Measurements from ENCODE around the gene LMBRD2. TPM values are rescaled to one million over a fixed set of nuclear protein-coding genes. Genes with fewer than 3 reads are reported as not detected.
"Not testable (repeated sequence)": the region's sequence is repeated elsewhere in the genome, so short reads cannot be mapped to it uniquely, and the experiment has no call there.

The LMBRD2 gene
- total RNA-seq, 1 experiment from 2014 or later, result 14.2 TPM

DNA sequence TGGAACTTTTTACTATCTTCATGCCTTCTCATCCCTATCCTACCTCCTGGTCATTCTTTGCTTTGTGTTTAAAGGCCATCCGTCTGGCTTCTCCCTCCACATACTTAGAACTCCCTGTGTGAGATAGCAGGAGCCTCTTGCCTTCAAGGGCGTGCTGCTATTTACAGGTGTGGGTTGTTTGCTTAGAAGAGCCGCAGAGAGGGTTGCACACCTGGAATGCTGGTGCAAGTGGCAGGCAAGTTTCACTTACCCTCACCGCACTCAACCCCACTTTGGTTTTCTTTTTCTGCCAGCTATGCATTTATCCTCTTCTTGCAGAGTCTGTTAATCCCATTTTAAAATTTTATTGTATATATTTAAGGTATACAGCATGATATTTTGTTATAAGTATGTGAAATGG is 12.8 kb upstream of the LMBRD2 start:
- in situ Hi-C loops (cut with HindIII; ENCODE audit: low sequenced_read_pairs), result no loop called here
- DNase-seq (ENCODE audit: low spot score), result no peak

GRCh38 chr5:36162810-36163486 is 11.3 kb upstream of the LMBRD2 start:
- no peak for DNase-seq (ENCODE audit: low spot score)
- in situ Hi-C loops (cut with HindIII; ENCODE audit: low sequenced_read_pairs), result no loop called here

GRCh38 chr5:36161361-36161760 is 9.7 kb upstream of the LMBRD2 start:
- in situ Hi-C loops (cut with HindIII; ENCODE audit: low sequenced_read_pairs), result no loop called here
- no peak for DNase-seq (ENCODE audit: low spot score)

GRCh38 chr5:36160617-36161016 is 8.9 kb upstream of the LMBRD2 start:
- in situ Hi-C loops (cut with HindIII; ENCODE audit: low sequenced_read_pairs), result no loop called here
- DNase-seq (ENCODE audit: low spot score), result no peak

GRCh38 chr5:36158144-36158543 is 6.5 kb upstream of the LMBRD2 start:
- in situ Hi-C loops (cut with HindIII; ENCODE audit: low sequenced_read_pairs), result no loop called here
- no peak for DNase-seq (ENCODE audit: low spot score)

DNA sequence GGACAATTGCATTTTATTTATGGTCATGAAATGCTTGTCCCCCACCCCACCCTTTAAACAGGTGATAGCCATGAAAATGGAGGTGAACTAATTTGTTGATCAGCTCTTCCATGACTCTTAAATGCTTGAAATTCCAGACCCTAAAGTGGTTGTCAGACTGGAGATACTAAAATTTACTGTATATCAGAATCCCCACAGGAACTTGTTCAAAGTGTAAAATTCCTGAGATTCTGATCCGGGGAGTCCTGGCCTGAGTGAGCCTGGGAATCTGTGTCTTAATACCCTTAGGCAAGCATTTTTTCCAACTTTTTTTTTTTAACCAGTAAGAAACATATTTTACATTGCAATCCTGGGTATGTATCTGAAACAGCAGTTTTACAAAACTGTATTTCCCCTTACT is 4.9 kb upstream of the LMBRD2 start:
- in situ Hi-C loops (cut with HindIII; ENCODE audit: low sequenced_read_pairs), result no loop called here
- no peak for DNase-seq (ENCODE audit: low spot score)

DNA sequence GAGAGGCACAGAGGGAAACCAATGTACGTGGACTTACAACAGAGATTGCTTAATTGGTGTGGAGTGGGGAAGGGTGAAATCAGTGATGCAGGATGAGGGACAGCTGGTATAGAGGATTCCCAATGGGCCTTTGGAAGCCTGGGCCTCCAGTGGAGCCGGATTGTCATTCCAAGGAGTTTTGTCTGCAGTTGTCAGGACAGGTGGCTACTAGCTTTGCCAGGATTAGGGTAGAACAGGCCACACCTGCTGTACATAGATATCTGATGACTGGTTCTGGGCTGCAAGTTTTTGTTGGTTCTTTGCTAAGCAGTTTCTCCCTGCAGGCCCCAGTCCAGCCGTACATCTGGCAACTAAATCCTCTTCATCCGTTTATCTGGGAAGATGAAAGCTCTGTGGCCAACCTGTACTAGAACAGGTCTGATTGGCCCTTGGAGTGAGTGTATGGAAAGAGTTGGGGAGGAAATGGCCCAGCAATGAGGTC is 4.5 kb upstream of the LMBRD2 start:
- in situ Hi-C loops (cut with HindIII; ENCODE audit: low sequenced_read_pairs), result no loop called here
- DNase-seq (ENCODE audit: low spot score), result peak; percentile 21

GRCh38 chr5:36155291-36155690 is 3.6 kb upstream of the LMBRD2 start:
- DNase-seq (ENCODE audit: low spot score), result no peak
- in situ Hi-C loops (cut with HindIII; ENCODE audit: low sequenced_read_pairs), result no loop called here

- no peak for DNase-seq (ENCODE audit: low spot score)
- in situ Hi-C loops (cut with HindIII; ENCODE audit: low sequenced_read_pairs), result no loop called here
Observed at GRCh38 chr5:36153726-36154125, 2.0 kb upstream of the LMBRD2 start.

DNA sequence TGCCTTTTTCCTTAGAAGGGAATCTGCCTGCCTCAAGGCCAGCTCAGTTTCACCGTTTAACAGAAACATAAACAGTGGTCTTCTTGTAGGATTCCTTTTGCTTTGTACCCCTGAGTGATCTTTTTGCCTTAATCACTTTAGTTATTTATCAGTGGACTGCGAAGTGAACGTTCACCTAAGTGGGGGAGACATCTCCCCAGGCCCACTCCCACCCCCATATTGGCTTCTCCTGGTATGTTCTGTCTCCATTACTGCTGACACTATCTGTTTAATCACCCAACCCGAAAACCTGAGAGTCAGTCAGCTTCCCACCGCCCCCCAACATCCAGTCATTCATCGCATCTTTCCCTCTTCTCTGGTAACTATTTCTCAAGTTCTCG is 1.6 kb upstream of the LMBRD2 start:
- in situ Hi-C loops (cut with HindIII; ENCODE audit: low sequenced_read_pairs), result no loop called here
- no peak for DNase-seq (ENCODE audit: low spot score)

- DNase-seq (ENCODE audit: low spot score), result peak; percentile 51
Observed at GRCh38 chr5:36152324-36153297, 924 bp upstream of the LMBRD2 start.

DNA sequence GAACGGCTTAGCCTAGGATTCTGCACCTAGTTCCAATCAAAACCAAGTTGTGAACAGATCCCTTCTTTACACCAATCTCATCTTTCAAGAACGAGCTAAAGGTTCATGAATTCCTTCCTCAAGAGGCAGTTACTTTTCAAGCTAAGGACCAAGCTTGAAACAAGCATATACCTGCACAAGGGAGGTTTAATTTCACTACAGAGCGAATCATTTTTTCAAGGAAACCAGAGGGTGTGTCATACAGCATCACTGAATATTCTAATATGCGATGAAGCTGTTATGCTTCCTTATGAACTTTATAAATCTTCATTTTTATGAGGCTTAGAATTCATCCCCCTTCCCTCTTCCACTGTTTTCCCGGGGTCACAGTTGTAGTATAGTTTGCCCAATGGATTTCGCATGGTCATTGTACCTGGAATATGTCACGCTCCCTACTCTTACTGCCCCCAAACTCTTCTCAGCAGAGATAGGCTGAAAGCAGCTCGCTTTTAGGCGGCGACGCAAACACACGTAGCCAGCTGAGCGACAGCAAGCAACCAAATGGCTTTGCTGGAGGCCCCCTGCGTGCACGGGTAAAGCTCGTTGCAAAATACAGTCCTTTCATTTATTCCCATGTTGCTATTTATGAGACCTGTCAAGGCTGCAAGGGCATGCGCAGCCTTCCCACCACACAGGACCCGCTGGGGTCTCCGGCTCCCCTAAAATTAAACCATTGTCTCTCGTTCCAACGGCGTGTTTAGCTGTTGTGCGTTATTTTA is 832 bp downstream of the LMBRD2 start:
- in situ Hi-C loops (cut with HindIII; ENCODE audit: low sequenced_read_pairs), result no loop called here
- DNase-seq (ENCODE audit: low spot score), result peak; percentile 61

More at GRCh38 chr5:36152324-36153297, 924 bp upstream of the LMBRD2 start:
- in situ Hi-C loops (cut with HindIII; ENCODE audit: low sequenced_read_pairs), result no loop called here

- DNase-seq (ENCODE audit: low spot score), result no peak
- in situ Hi-C loops (cut with HindIII; ENCODE audit: low sequenced_read_pairs), result no loop called here
Observed at GRCh38 chr5:36147681-36148080, 4.0 kb downstream of the LMBRD2 start.

- in situ Hi-C loops (cut with HindIII; ENCODE audit: low sequenced_read_pairs), result no loop called here
- DNase-seq (ENCODE audit: low spot score), result no peak
Observed at GRCh38 chr5:36146390-36146789, 5.3 kb downstream of the LMBRD2 start.

GRCh38 chr5:36145311-36145710 is 6.4 kb downstream of the LMBRD2 start:
- in situ Hi-C loops (cut with HindIII; ENCODE audit: low sequenced_read_pairs), result no loop called here
- no peak for DNase-seq (ENCODE audit: low spot score)

DNA sequence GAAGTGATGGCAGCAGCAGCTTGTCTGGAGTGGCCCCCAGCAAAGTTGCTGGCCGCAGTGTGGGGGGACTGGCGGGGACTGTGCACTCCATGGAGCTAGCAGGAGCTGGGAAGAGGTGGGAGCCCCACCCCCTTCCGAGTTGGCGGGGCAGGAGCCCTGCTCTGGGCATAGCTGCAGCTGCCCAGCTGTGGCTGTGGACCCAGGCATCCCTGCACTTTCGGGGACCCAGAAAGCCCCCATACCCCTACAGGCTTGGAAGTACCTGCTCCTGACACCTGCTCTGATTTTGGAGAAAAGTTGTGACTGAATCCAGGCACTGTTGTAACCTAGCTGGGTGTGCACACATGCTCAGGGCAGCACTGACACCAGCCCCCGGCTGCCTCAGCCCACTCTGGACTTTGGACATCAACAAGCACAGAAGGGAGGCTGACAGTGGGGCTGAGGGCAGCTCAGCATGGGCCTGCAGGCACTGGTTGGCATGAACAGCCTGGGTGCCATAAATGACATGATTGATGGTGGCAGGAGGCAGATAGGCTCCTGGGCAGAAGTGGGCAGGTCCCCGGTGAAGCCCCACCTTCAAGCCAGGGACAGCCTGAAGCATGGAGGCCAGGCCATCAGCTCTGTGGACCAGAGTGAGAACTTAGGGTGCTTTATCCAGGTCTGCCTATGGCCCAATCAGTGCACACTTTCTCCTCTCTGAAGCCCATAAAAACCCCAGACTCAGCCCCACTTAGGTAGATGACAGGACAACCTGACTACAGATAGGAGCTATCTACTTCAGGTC is 12.6 kb downstream of the LMBRD2 start:
- in situ Hi-C loops (cut with HindIII; ENCODE audit: low sequenced_read_pairs), result no loop called here
- no peak for DNase-seq (ENCODE audit: low spot score)

- in situ Hi-C loops (cut with HindIII; ENCODE audit: low sequenced_read_pairs), result no loop called here
- DNase-seq (ENCODE audit: low spot score), result no peak
Observed at GRCh38 chr5:36136581-36136980, 15.1 kb downstream of the LMBRD2 start.

GRCh38 chr5:36135988-36136387 is 15.7 kb downstream of the LMBRD2 start:
- in situ Hi-C loops (cut with HindIII; ENCODE audit: low sequenced_read_pairs), result no loop called here
- DNase-seq (ENCODE audit: low spot score), result no peak

DNA sequence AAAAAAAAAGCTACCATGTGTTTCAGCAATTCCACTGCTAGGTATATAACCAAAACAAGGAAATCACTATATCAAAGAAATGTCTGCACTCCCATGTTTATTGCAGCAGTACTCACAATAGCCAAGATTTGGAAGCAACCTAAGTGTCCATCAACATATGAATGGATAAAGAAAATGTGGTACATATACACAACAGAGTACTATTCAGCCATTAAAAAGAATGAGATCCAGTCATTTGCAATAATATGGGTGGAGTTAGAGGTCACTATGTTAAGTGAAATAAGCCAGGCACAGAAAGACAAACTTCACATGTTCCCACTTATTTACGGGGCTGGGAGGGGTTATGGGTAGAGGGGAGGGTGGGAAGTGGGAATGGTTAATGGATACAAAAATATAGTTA is 18.7 kb downstream of the LMBRD2 start:
- DNase-seq (ENCODE audit: low spot score); in situ Hi-C loops (cut with HindIII; ENCODE audit: low sequenced_read_pairs): not testable (repeated sequence)

All from G401 (cell line).